ENCODE data around the gene ARHGAP20.

GRCh38 chr11:110584150-110584549 is 128.1 kb downstream of the ARHGAP20 start:
- no peak for TF ChIP-seq CTCF (conservative IDR thresholded peaks at IDR 0.05; ENCODE audit: low read depth, low read length)
- TF ChIP-seq EZH2 (IDR thresholded peaks at IDR 0.05; ENCODE audit: borderline replicate concordance, low read depth, low read length, poor library complexity, severe bottlenecking): no peak
